Hepatocyte (in vitro differentiated cells): ENCODE measurements around the gene TMOD1. TPM values are rescaled to one million over a fixed set of nuclear protein-coding genes. Genes with fewer than 3 reads are reported as not detected.

ENCODE experiments used
- DNase-seq: peaks from one replicate; pipeline ENCODE4 v3.0.0-alpha.2; 2016; ENCODE audit warnings: low spot score
- H2AFZ ChIP-seq: fragments of 200-600 bp; sonication (generic); 2 replicates; pipeline ENCODE4 v1.6.0; 2016; ENCODE audit warnings: antibody characterized with exemption, mild to moderate bottlenecking
- H3K27ac ChIP-seq: fragments of 200-600 bp; sonication (generic); 2 replicates; pipeline ENCODE4 v1.5.1; 2016; ENCODE audit warnings: mild to moderate bottlenecking
- H3K27me3 ChIP-seq: fragments of 200-600 bp; sonication (generic); 2 replicates; pipeline ENCODE4 v1.6.1; 2016
- H3K36me3 ChIP-seq: fragments of 200-600 bp; sonication (generic); replicated peaks from 2 replicates; pipeline ENCODE4 v1.5.1; 2016; ENCODE audit warnings: low read depth; ENCODE audit not compliant: insufficient read depth
- H3K4me1 ChIP-seq: fragments of 200-600 bp; sonication (generic); 2 replicates; pipeline ENCODE4 v1.5.1; 2016; ENCODE audit warnings: mild to moderate bottlenecking, moderate library complexity; ENCODE audit not compliant: insufficient read depth
- H3K4me2 ChIP-seq: fragments of 200-600 bp; sonication (generic); 2 replicates; pipeline ENCODE4 v1.6.0; 2016
- H3K4me3 ChIP-seq: fragments of 200-600 bp; sonication (generic); 2 replicates; pipeline ENCODE4 v1.5.1; 2016; ENCODE audit warnings: mild to moderate bottlenecking
- H3K79me2 ChIP-seq: fragments of 200-600 bp; sonication (generic); 2 replicates; pipeline ENCODE4 v1.6.0; 2017; ENCODE audit warnings: mild to moderate bottlenecking
- H3K9me2 ChIP-seq: fragments of 200-600 bp; sonication (generic); replicated peaks from 2 replicates; pipeline ENCODE4 v1.6.0; 2017; ENCODE audit warnings: mild to moderate bottlenecking; ENCODE audit not compliant: insufficient read depth
- H3K9me3 ChIP-seq: fragments of 200-600 bp; sonication (generic); 2 replicates; pipeline ENCODE4 v1.5.1; 2016; ENCODE audit warnings: low read depth, mild to moderate bottlenecking
- H4K20me1 ChIP-seq: fragments of 200-600 bp; sonication (generic); 2 replicates; pipeline ENCODE4 v1.6.0; 2016; ENCODE audit warnings: mild to moderate bottlenecking; ENCODE audit not compliant: insufficient read depth, poor library complexity, severe bottlenecking
- CTCF ChIP-seq: fragments of 200-600 bp; sonication (generic); IDR thresholded peaks from 2 replicates; pipeline ENCODE4 v1.5.1; 2016; ENCODE audit warnings: antibody characterized with exemption, mild to moderate bottlenecking; ENCODE audit not compliant: poor library complexity
- EZH2 ChIP-seq: fragments of 200-600 bp; sonication (generic); IDR thresholded peaks from 2 replicates; pipeline ENCODE4 v1.6.1; 2016; ENCODE audit warnings: antibody characterized with exemption, mild to moderate bottlenecking, borderline replicate concordance
- EZH2phosphoT487 ChIP-seq: fragments of 200-600 bp; sonication (generic); IDR thresholded peaks from one replicate; pipeline ENCODE4 v1.6.1; 2018; ENCODE audit warnings: antibody characterized with exemption, mild to moderate bottlenecking, low read depth, moderate library complexity; ENCODE audit not compliant: unreplicated experiment, severe bottlenecking
- WGBS: methylation state at CpG from one replicate; pipeline ENCODE4 v1.1.6; 2016; ENCODE audit warnings: low lambda C conversion rate; ENCODE audit errors: missing lambda C conversion rate; 5-methylcytosine and 5-hydroxymethylcytosine counted together
- polyA plus RNA-seq: library from polyadenylated mRNA; unstranded; fragments of >200 nt; fragmentation: Nextera tagmentation; extraction: Ambion mirVana; gene quantifications from 2 replicates; pipeline ENCODE4 v1.2.1, GENCODE V29; 2016
- total RNA-seq: library from RNA; depleted of rRNA; stranded (reverse); fragments of >200 nt; gene quantifications from 2 replicates; pipeline ENCODE4 v1.2.3, GENCODE V29; 2014

TMOD1 gene
- total and polyA plus RNA-seq, 2 experiments from 2014 or later, result 0.47 to 3.5 TPM

GRCh38 chr9:97511655-97512427 lies 10.4 kb downstream of the TMOD1 start:
- Histone ChIP-seq H4K20me1 (no peaks in the 10 kb centered on the region), H3K9me3 (no peaks in the 10 kb centered on the region), H3K36me3 (no peaks in the 10 kb centered on the region), H2AFZ (no peak overlapping the region), H3K9me2 (no peaks in the 10 kb centered on the region), H3K4me3 (no peak overlapping the region), H3K27me3 (peaks cover 7% of the 10 kb centered on the region), H3K4me1 (no peaks in the 10 kb centered on the region), H3K4me2 (no peak overlapping the region), H3K79me2 (no peaks in the 10 kb centered on the region), H3K27ac (no peak overlapping the region)
- no peak for DNase-seq
- WGBS, result 86% methylated on average over 6 of the region's 6 CpGs
- TF ChIP-seq CTCF, result no peak
- TF ChIP-seq EZH2, result no peak
- no peak for TF ChIP-seq EZH2phosphoT487

GRCh38 chr9:97512966-97513560 lies 11.6 kb downstream of the TMOD1 start:
- Histone ChIP-seq H3K4me2 (no peak overlapping the region), H3K4me3 (no peak overlapping the region), H3K9me3 (no peaks in the 10 kb centered on the region), H2AFZ (no peak overlapping the region), H3K79me2 (no peaks in the 10 kb centered on the region), H3K36me3 (no peaks in the 10 kb centered on the region), H3K27ac (no peak overlapping the region), H4K20me1 (no peaks in the 10 kb centered on the region), H3K9me2 (no peaks in the 10 kb centered on the region), H3K4me1 (no peaks in the 10 kb centered on the region), H3K27me3 (no peaks in the 10 kb centered on the region)
- TF ChIP-seq EZH2phosphoT487 (no peak), CTCF (no peak), EZH2 (no peak)
- WGBS, result 87% methylated on average over 8 of the region's 8 CpGs
- no peak for DNase-seq

- 93% methylated on average over 9 of the region's 9 CpGs for WGBS
- no peaks in the 10 kb centered on the region for H3K27me3 ChIP-seq
- H3K4me1 ChIP-seq, result no peaks in the 10 kb centered on the region
- no peaks in the 10 kb centered on the region for H3K9me2 ChIP-seq
- H3K4me3 ChIP-seq, result no peak overlapping the region
- H3K36me3 ChIP-seq, result no peaks in the 10 kb centered on the region
- DNase-seq, result no peak
- H2AFZ ChIP-seq, result no peak overlapping the region
- no peak for TF ChIP-seq CTCF
- H3K27ac ChIP-seq, result no peak overlapping the region
- no peaks in the 10 kb centered on the region for H4K20me1 ChIP-seq
- H3K79me2 ChIP-seq, result no peaks in the 10 kb centered on the region
- H3K4me2 ChIP-seq, result no peak overlapping the region
- H3K9me3 ChIP-seq, result no peaks in the 10 kb centered on the region
Measured at GRCh38 chr9:97514531-97514930, 13.1 kb downstream of the TMOD1 start.
